Measurements from ENCODE around the gene ADORA2A. TPM values are rescaled to one million over a fixed set of nuclear protein-coding genes. Genes with fewer than 3 reads are reported as not detected.

The ADORA2A gene
- total and polyA plus RNA-seq, 2 of the 8 experiments (the other 6 are each of a cell fraction or from before 2014, with no cell fraction given): 7.1 to 20.3 TPM

DNA sequence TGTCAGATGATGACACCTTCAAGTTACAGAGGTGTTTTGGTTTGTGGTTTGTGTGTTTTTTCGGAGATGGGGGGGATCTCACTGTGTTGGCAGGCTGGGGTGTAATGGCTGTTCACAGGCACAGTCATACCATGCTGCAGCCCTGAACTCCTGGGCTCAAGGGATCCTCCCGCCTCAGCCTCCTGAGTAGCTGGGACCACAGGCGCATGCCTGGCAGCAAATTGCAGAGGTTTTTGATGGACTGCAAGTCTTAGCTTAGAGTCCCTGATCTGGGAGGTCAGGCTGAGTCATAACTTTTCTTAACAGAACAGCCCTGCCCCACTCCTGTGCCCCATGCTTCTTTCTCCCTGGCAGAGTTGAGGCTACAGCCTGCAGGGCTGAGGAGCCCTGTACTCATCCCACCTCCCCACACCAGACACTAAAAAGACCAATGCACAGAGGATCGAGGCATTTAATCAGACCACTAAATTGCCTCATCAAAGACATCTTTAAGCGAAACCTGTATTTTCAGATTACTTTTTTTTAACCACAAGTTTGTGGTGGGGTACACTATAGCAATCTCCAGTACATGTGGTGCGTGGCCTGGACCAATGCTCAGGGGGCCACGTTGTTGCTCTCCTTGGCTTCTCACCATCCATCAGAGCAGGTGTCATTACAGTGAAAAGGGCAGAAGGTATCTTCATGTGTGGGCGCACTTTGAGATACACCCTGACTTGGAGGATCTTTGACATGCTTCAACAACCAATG, 17.1 kb upstream of the ADORA2A start:
- Histone ChIP-seq H3K4me3 (ENCODE audit: extremely low read depth in 1 of 4, insufficient read depth in 2 of 4, low read depth in 3 of 4, low read length in 4 of 4) (no peak overlapping the region), H2BK120ac (replicated peaks; ENCODE audit: low read depth, low read length) (no peak overlapping the region), H3K9me3 (ENCODE audit: insufficient read depth in 2 of 2, low read depth in 1 of 2, low read length in 1 of 2) (no peaks in the 10 kb centered on the region), H4K91ac (replicated peaks; ENCODE audit: insufficient read length, low read length) (no peak overlapping the region), H3K27ac (ENCODE audit: low read depth, low read length) (no peak overlapping the region), H3K4me2 (ENCODE audit: insufficient read depth in 1 of 2, low read depth in 2 of 2, low read length in 2 of 2) (no peak overlapping the region), H4K5ac (ENCODE audit: insufficient read length, low read depth, low read length) (no peak overlapping the region), H2AK5ac (ENCODE audit: low read depth, low read length) (no peak overlapping the region), H2BK20ac (ENCODE audit: low read length) (no peak overlapping the region), H3K18ac (ENCODE audit: extremely low read depth, low read length) (no peak overlapping the region), H3K36me3 (ENCODE audit: control insufficient read depth in 2 of 4, insufficient read depth in 4 of 4, low read length in 3 of 4) (peaks cover 3 to 17% (median 9%) of the 10 kb centered on the region in 4 experiments; a peak in 7 of 8 replicates), H3K23ac (ENCODE audit: insufficient read length) (no peak overlapping the region), H2BK15ac (ENCODE audit: low read length) (no peak overlapping the region), H3K9ac (replicated peaks in 1 of 4; ENCODE audit: extremely low read depth in 1 of 4, low read depth in 3 of 4, low read length in 3 of 4) (no peak overlapping the region), H4K20me1 (replicated peaks in 1 of 2; ENCODE audit: control insufficient read depth in 1 of 2, insufficient read depth in 2 of 2, low read length in 2 of 2) (peaks cover 0 to 1% of the 10 kb centered on the region in 2 experiments), H4K8ac (ENCODE audit: extremely low read depth, insufficient read depth, low read length) (no peak overlapping the region), H2AFZ (ENCODE audit: low read length) (no peak overlapping the region), H3K4me1 (replicated peaks in 1 of 4; ENCODE audit: control insufficient read depth in 3 of 4, insufficient read depth in 4 of 4, low read length in 3 of 4) (peaks cover 0 to 12% (median 0%) of the 10 kb centered on the region in 4 experiments; a peak in 2 of 7 replicates), H3K79me2 (ENCODE audit: control insufficient read depth in 1 of 2, insufficient read depth in 2 of 2, low read length in 2 of 2) (no peaks in the 10 kb centered on the region), H3K56ac (replicated peaks; ENCODE audit: insufficient read length, low read depth, low read length) (no peak overlapping the region), H3K14ac (ENCODE audit: insufficient read length) (no peak overlapping the region), H3K79me1 (ENCODE audit: low read depth, low read length) (no peaks in the 10 kb centered on the region), H2BK5ac (ENCODE audit: low read depth, low read length) (no peak overlapping the region; the same call in 1 of the 2 replicates), H2BK12ac (ENCODE audit: low read depth, low read length) (no peak overlapping the region), H3K23me2 (ENCODE audit: low read depth, low read length) (no peaks in the 10 kb centered on the region), H3K4ac (replicated peaks; ENCODE audit: insufficient read length, low read depth, low read length) (no peak overlapping the region), H3K27me3 (replicated peaks in 1 of 4; ENCODE audit: control insufficient read depth in 3 of 4, extremely low read depth in 1 of 4, insufficient read depth in 3 of 4, low read length in 3 of 4) (no peaks in the 10 kb centered on the region)
- POLR2A ChIA-PET (ENCODE audit: partially characterized antibody): no interaction called here
- no peak for TF ChIP-seq MAFK (IDR thresholded peaks at IDR 0.05; ENCODE audit: low read depth, low read length)
- no peak for TF ChIP-seq NRF1 (IDR thresholded peaks at IDR 0.05; ENCODE audit: low read depth, low read length)
- WGBS, 2 experiments (ENCODE audit: extremely low coverage in 1 of 2, insufficient coverage in 1 of 2, insufficient read length in 1 of 2, insufficient replicate concordance in 2 of 2, low coverage in 1 of 2, low lambda C conversion rate in 2 of 2, missing lambda C conversion rate in 1 of 2): 89% methylated on average over 8 of the region's 8 CpGs; no CpG with 5 or more reads in 1 of the 2 experiments
- FAIRE-seq (no peak), DNase-seq (ENCODE audit: low read depth in 1 of 2, low spot score in 2 of 2) (no peak)
- CTCF ChIA-PET (ENCODE audit: partially characterized antibody): interaction anchor here (1.2 to 8.3 kb wide), 2 partner anchors 12 to 105 kb away, joined by 3 to 83 read pairs; no protein-coding TSS in a partner anchor
